Memory B cell (primary cell): ENCODE measurements around the gene DIS3L2.
"Not testable (repeated sequence)": the region's sequence is repeated elsewhere in the genome, so short reads cannot be mapped to it uniquely, and the experiment has no call there.

Experiments
- ATAC-seq: fragments of 150-1000 bp; cut with Tn5 transposase; 2 replicates; pipeline ENCODE4 v1.10.0; 2021; ENCODE audit warnings: low read depth, mild to moderate bottlenecking, moderate library complexity
- DNase-seq, 2 donors: peaks; one replicate each; pipeline ENCODE4 v3.0.0; 2022; ENCODE audit warnings: low spot score in 2 of 2
- H3K27ac Mint-ChIP-seq: one replicate; pipeline ENCODE4 v1.8.0; 2022; ENCODE audit warnings: mild to moderate bottlenecking, moderate library complexity, mixed read lengths
- H3K27me3 Mint-ChIP-seq: one replicate; pipeline ENCODE4 v1.8.0; 2022; ENCODE audit warnings: mixed read lengths
- H3K36me3 Mint-ChIP-seq: one replicate; pipeline ENCODE4 v1.8.0; 2022; ENCODE audit warnings: mild to moderate bottlenecking, mixed read lengths
- H3K4me1 Mint-ChIP-seq: one replicate; pipeline ENCODE4 v1.8.0; 2022; ENCODE audit warnings: mixed read lengths
- H3K4me3 Mint-ChIP-seq: one replicate; pipeline ENCODE4 v1.8.0; 2022; ENCODE audit warnings: mild to moderate bottlenecking, moderate library complexity, mixed read lengths
- H3K9me3 Mint-ChIP-seq: one replicate; pipeline ENCODE4 v1.8.0; 2022; ENCODE audit warnings: mixed read lengths

The DIS3L2 gene

DNA sequence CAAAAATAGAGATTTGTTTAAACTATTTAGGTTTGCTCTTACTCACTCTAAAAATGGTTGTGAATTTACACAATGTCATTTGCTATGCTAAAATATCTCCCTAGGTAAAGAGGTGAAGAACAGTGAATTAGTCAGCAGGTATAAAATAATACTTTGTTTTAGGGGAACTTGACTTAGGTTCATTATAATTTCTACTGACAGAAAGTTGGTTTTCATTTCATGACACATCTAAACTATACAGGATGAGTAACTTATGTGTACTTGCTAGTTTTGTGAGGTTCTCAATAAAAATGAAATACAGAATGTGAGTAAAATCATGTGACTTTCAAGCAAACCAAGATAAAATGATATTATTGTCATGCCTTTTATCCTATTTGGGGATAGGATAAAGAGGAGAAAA, 66.0 kb downstream of the DIS3L2 start:
- H3K4me1 Mint-ChIP-seq, result peaks cover 4% of the 10 kb centered on the region
- no peak for DNase-seq
- peak overlapping the region; percentile 50 for H3K27ac Mint-ChIP-seq
- no peak overlapping the region for H3K4me3 Mint-ChIP-seq
- H3K27me3 Mint-ChIP-seq, result no peaks in the 10 kb centered on the region
- peaks cover 2% of the 10 kb centered on the region for H3K9me3 Mint-ChIP-seq
- peaks cover 47% of the 10 kb centered on the region for H3K36me3 Mint-ChIP-seq
- ATAC-seq, result no peak

DNA sequence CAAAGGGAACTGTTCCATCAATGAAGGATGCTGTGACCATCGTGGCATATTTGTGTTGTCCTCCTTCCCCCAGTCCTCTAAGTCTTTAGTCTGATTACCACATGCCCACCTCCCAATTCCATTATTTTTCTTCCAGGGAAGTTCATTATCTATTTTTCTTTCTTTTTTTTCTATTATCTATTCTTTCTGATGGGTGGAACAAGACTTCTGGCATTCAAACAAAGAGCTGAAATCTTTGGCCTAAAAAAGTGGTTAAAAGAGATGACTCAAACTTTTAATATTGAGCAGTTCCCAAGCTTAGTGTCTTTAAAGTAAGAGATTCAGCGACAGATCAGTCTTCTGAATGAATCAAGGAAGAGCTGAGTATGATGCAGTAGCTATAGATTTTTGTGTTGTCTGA, 66.6 kb downstream of the DIS3L2 start:
- no peak for ATAC-seq
- no peaks in the 10 kb centered on the region for H3K27me3 Mint-ChIP-seq

DNA sequence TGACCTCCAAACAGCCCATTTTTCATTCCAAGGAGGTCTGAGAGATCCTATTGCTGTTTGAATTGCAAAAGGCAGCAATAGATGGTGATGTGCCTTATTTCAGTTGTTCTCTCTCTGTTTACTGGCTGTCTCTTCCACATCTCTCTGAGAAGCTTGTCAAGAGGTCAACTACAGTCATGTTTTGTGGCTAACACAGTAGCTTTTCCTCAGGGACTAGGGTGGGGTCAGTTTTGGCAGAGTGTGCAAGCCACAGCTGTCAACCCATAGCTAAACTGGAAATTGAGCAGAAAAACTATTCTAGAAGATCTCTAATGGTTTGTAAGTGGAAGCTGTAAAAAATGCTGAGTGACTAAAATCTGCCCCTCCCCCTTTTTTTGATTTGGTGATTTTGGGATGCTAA, 67.1 kb downstream of the DIS3L2 start:
- Mint-ChIP-seq H3K4me3 (no peak overlapping the region), H3K36me3 (peaks cover 51% of the 10 kb centered on the region), H3K4me1 (peaks cover 4% of the 10 kb centered on the region), H3K9me3 (peaks cover 2% of the 10 kb centered on the region), H3K27ac (no peak overlapping the region), H3K27me3 (no peaks in the 10 kb centered on the region)
- DNase-seq, result no peak
- no peak for ATAC-seq

More for the DNA sequence above, 66.6 kb downstream of the DIS3L2 start:
- Mint-ChIP-seq H3K4me1 (peaks cover 4% of the 10 kb centered on the region), H3K4me3 (no peak overlapping the region), H3K27ac (no peak overlapping the region), H3K9me3 (peaks cover 2% of the 10 kb centered on the region), H3K36me3 (peaks cover 47% of the 10 kb centered on the region)
- DNase-seq, result no peak

DNA sequence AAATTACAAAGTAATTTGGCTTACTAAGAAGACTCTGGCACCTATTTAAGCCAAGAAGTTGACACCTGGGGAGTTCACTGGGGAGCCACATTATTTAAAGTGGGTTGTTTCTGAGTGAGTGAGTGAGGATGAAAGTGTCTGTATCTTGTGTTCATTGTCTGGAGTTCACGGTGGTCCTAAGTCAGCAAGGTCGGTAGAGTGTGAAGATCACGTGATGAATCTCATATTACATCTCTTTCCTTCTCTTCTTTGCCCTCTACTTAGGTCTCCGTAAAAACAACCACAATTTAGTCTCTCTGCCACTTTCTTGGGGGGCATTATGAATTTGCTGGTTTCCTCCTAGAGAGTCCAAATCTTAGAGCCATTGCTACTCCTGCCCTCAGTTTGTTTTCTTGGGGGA, 67.8 kb downstream of the DIS3L2 start:
- H3K4me3 Mint-ChIP-seq, result no peak overlapping the region
- H3K27me3 Mint-ChIP-seq, result no peaks in the 10 kb centered on the region
- no peak overlapping the region for H3K27ac Mint-ChIP-seq
- ATAC-seq (no peak), DNase-seq (no peak)
- peaks cover 4% of the 10 kb centered on the region for H3K9me3 Mint-ChIP-seq
- peaks cover 4% of the 10 kb centered on the region for H3K4me1 Mint-ChIP-seq
- peaks cover 58% of the 10 kb centered on the region for H3K36me3 Mint-ChIP-seq

DNA sequence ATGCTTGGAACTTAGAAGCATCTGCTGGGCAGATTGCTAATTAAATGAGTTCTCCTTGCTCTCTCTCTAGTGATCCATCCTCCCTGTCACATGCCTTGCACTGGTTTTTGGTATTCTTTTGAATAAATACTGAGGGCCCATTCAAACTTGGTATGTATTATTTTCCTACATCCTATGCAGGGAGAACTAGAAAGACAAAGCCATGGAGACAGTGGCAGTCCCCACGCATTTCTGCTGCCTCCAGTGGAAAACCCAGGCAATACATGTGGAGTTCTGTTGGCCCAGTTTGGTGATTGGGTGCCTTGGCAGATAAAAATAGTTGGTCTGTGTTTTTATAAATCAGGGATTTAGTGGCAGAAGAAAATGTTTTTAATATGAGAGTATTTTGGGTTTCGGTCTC, 68.7 kb downstream of the DIS3L2 start:
- Mint-ChIP-seq H3K9me3 (peaks cover 10% of the 10 kb centered on the region), H3K27ac (no peak overlapping the region), H3K36me3 (peaks cover 63% of the 10 kb centered on the region), H3K4me3 (no peak overlapping the region), H3K4me1 (peaks cover 6% of the 10 kb centered on the region), H3K27me3 (no peaks in the 10 kb centered on the region)
- DNase-seq (no peak), ATAC-seq (no peak)

DNA sequence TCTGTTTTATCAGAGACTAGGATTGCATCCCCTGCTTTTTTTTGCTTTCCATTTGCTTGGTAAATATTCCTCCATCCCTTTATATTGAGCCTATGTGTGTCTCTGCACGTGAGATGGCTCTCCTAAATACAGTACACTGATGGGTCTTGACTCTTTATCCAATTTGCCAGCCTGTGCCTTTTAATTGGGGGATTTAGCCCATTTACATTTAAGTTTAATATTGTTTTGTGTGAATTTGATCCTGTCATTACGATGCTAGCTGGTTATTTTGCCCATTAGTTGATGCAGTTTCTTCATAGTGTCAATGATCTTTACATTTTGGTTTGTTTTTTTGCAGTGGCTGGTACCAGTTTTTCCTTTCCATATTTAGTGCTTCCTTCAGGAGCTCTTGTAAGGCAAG, 73.8 kb downstream of the DIS3L2 start:
- not testable (repeated sequence) for ATAC-seq, DNase-seq, H3K4me1 Mint-ChIP-seq, H3K27me3 Mint-ChIP-seq, H3K4me3 Mint-ChIP-seq, H3K27ac Mint-ChIP-seq
- Mint-ChIP-seq H3K9me3 (peaks cover 12% of the 10 kb centered on the region), H3K36me3 (peaks cover 68% of the 10 kb centered on the region)

DNA sequence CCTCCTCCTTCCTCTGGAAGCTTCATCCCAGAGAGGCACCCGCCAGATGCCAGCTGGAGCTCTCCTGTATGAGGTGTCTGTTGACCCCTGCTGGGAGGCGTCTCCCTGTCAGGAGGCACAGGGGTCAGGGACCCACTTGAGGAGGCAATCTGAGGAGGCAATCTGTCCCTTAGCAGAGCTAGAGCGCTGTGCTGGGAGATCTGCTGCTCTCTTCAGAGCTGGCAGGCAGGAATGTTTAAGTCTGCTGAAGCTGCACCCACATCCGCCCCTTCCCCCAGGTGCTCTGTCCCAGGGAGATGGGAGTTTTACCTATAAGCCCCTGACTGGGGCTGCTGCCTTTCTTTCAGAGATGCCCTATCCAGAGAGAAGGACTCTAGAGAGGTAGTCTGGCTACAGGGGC, 75.4 kb downstream of the DIS3L2 start:
- H3K9me3 Mint-ChIP-seq, DNase-seq, H3K4me3 Mint-ChIP-seq, ATAC-seq, H3K27ac Mint-ChIP-seq, H3K27me3 Mint-ChIP-seq: not testable (repeated sequence)
- Mint-ChIP-seq H3K36me3 (peaks cover 63% of the 10 kb centered on the region), H3K4me1 (peaks cover 12% of the 10 kb centered on the region)

DNA sequence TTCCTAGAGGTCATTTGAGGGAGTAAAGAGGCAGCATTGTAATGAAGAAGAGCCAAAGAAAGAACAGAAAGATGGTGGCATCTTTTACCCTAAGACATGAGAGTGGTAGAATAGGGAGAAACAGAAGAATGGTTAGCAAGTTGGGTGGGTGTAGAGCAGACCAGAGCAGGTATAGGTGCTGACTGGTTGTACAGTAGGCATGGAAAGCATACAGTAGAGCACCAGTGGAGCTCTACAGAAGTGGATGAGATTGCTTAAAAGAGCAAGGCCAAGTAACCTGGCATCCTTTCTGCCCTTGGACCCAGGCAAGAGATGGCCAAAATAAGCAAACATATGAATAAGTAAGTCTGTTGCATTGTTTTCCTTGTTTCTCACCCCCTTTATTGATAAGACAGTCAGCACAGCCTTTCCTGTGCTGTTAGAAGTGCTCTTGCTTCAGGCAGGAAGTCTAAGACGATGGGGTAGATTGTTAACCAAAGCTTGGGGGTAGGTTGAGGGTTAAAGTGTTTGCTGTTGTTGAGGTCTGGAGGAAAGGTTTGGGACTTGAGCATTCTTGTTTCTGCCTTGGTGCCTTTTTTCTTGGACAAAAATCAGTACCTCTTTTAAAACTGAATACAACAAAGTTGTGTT, 76.9 kb downstream of the DIS3L2 start:
- ATAC-seq (no peak), DNase-seq (no peak)
- H3K4me3 Mint-ChIP-seq, result no peak overlapping the region
- H3K27me3 Mint-ChIP-seq, result no peaks in the 10 kb centered on the region
- H3K4me1 Mint-ChIP-seq, result peaks cover 13% of the 10 kb centered on the region
- peaks cover 53% of the 10 kb centered on the region for H3K36me3 Mint-ChIP-seq
- H3K27ac Mint-ChIP-seq, result no peak overlapping the region
- H3K9me3 Mint-ChIP-seq, result peaks cover 10% of the 10 kb centered on the region

DNA sequence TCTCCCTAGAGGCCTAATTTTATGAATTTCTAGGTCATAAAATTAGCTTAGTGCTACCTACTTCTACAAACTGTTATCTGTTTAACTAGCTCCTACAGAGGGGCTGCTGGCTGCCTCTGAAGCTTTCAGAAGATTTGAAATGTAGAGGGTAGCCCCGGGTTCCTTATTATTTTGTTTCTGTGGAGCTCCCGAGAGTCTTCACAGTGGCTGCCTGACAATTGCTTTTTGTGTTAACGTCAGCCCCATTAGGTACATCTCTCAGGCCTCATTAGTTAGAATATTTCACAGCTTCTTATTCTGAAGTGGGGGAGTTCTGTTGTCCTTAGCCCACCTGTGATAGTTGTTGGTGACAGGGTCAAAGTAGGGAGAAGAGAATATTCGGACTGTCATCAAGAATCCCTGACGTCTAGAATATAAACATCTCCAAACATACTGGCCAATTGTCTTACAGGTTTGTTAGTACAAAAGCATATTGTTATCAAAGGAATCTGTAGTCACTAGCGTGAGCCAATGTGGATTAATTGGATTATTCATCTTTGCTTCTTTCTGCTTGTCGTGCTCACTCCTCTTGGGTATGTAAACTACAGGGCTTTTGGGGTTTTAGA, 77.5 kb downstream of the DIS3L2 start:
- DNase-seq (no peak), ATAC-seq (no peak)

DNA sequence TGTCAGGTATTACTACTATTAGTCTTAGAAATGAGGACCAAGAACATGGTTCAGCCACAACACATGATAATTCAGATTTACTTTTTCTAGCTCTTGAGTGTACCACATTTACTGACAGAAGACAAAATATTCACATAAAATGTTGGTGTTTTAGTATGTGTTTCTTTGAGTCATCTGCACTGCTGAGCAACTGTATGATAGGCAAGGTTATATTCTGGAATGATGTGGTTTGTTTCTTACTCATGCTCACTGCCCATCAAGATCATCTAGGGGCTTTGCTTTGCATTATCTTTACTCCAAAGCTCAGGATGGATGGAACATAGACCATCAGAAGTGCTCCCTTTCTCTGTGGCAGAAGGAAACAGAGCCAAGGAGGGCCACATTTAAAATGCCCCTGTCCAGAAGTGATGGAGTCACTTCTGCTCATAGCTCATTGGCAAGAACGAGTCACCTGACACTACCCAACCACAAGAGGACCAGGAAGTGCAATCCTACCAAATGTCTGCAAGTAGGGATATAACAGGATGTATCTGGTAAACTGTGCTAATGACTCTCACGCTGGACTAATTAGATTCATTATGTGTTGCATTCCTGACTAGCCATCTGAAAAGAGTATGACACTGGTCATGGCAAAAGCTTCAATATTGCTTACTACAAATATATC, 81.5 kb downstream of the DIS3L2 start:
- H3K27ac Mint-ChIP-seq, result no peak overlapping the region
- H3K4me1 Mint-ChIP-seq, result peaks cover 13% of the 10 kb centered on the region
- peaks cover 37% of the 10 kb centered on the region for H3K36me3 Mint-ChIP-seq
- ATAC-seq, result no peak
- H3K4me3 Mint-ChIP-seq, result no peak overlapping the region
- no peaks in the 10 kb centered on the region for H3K9me3 Mint-ChIP-seq
- H3K27me3 Mint-ChIP-seq, result no peaks in the 10 kb centered on the region
- DNase-seq, result no peak

More for the DNA sequence above, 77.5 kb downstream of the DIS3L2 start:
- Mint-ChIP-seq H3K9me3 (peaks cover 10% of the 10 kb centered on the region), H3K36me3 (peaks cover 50% of the 10 kb centered on the region), H3K27me3 (no peaks in the 10 kb centered on the region), H3K4me1 (peaks cover 13% of the 10 kb centered on the region), H3K27ac (no peak overlapping the region), H3K4me3 (no peak overlapping the region)

DNA sequence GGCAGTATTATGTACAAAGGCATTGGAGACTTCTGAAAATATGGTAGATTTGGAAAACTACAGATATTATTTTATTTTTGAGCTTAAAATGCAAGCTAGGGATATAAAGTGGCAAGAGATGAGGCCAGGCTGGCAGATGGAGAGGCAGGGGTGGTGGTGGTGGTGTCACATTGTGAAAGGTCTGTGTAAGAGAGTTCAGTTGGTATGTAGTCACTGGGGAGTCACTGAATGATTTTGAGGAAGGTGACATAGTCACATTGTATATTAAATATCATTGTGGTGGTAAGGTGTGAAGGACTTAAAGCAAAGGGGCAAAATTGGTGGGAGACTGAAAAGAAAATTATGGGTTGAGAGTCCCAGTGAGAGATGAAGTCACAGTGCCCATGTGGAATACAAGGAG, 82.5 kb downstream of the DIS3L2 start:
- DNase-seq (no peak), ATAC-seq (no peak)
- Mint-ChIP-seq H3K9me3 (no peaks in the 10 kb centered on the region), H3K4me3 (no peak overlapping the region), H3K27me3 (no peaks in the 10 kb centered on the region), H3K27ac (no peak overlapping the region), H3K4me1 (peaks cover 10% of the 10 kb centered on the region), H3K36me3 (peaks cover 32% of the 10 kb centered on the region)

DNA sequence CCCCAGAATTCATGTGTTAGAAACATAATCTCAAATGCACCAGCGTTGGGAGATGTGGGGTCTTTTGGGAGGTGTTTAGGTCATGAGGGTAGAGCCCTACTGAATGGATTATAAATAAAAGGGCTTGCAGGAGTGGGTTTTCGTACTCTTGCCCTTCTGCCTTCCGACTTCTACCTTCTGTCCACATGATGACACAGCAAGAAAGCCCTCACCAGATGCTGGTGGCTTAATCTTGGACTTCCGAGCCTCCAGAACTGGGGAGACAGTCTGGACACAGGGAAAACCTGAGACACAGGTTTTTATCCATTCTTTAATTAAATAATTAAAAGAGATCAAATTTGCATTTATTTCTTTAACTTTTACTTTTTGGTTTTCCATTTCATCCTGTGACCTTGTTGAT, 87.8 kb downstream of the DIS3L2 start:
- ATAC-seq (no peak), DNase-seq (no peak)
- Mint-ChIP-seq H3K4me1 (peaks cover 12% of the 10 kb centered on the region), H3K27me3 (no peaks in the 10 kb centered on the region), H3K27ac (no peak overlapping the region), H3K9me3 (no peaks in the 10 kb centered on the region), H3K36me3 (peaks cover 24% of the 10 kb centered on the region), H3K4me3 (no peak overlapping the region)

DNA sequence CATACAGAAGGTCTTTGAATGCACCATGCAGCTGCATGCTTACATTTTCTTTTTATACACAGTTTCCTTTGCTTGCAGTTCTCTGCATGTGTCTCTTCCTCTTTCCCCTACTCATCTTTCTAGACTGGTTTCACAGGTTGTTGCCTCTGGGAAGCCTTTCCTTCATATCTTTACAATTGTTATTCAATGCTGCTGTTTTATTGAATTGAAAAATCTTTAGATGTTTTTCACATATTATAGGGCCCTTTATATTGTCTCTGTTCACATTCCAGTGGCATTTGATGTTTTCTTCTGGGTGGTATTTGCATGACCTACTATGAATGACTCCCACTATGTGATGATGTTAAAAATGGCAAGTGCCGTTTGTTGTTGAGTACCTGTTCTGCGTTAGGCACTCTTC, 91.1 kb downstream of the DIS3L2 start:
- Mint-ChIP-seq H3K4me1 (peaks cover 9% of the 10 kb centered on the region), H3K9me3 (no peaks in the 10 kb centered on the region), H3K36me3 (peaks cover 23% of the 10 kb centered on the region), H3K27me3 (no peaks in the 10 kb centered on the region), H3K4me3 (no peak overlapping the region), H3K27ac (no peak overlapping the region)
- no peak for ATAC-seq
- DNase-seq, result no peak

DNA sequence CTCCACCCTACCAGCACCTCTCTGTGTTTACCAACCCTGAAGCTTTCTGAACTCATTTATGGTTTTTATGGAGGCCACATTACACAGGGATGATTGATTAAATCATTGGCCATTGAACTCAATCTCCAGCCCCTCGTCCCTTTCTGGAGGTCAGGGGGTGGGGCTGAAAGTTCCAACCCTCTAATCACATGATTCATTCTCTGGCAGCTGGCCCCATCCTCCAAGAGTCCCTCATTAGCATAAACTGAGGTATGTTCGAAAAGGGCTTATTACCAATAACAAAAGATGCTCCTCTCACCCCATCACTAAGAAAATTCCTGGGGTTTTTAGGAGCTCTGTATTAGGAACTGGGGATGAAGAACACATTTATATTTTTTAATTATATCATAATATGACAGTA, 92.3 kb downstream of the DIS3L2 start:
- Mint-ChIP-seq H3K27me3 (no peaks in the 10 kb centered on the region), H3K4me1 (peaks cover 11% of the 10 kb centered on the region), H3K9me3 (no peaks in the 10 kb centered on the region), H3K36me3 (peaks cover 21% of the 10 kb centered on the region), H3K4me3 (no peak overlapping the region), H3K27ac (no peak overlapping the region)
- no peak for DNase-seq
- no peak for ATAC-seq
